Middle frontal gyrus (tissue), 1 donor: ENCODE results near the gene AKAP12.

Experiments used
- DNase-seq: peaks from one replicate; pipeline ENCODE4 v3.0.0-alpha.2; 2015; ENCODE audit warnings: low spot score; ENCODE audit errors: extremely low spot score

Gene AKAP12

DNA sequence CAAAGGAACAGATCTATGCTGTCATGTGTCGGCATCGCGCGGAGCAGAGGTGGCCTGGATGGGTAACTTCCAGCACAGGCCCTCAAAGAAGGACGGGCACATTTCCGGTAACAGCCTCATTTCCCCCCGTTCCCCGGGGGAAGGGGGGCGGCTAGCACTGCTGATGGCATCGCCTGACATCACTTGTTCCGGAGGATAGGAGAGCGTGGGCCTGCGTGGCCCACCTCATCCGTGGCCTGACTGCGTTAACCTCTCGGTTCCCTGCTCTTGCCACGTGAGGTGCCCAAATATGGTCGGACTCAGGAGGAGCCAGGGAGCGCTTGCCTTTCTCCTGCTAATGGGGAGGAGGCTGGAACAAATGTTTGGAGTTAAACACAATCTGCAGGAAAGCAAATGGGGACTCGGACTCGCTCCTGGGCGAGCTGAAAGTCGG lies at the start of gene AKAP12:
Gene AKAP12, plus strand, starts transcription at position 365 of the 433 bp plus-strand sequence. CDS start 596 bp downstream, outside the sequence.
- DNase-seq = peak; percentile 18

DNA sequence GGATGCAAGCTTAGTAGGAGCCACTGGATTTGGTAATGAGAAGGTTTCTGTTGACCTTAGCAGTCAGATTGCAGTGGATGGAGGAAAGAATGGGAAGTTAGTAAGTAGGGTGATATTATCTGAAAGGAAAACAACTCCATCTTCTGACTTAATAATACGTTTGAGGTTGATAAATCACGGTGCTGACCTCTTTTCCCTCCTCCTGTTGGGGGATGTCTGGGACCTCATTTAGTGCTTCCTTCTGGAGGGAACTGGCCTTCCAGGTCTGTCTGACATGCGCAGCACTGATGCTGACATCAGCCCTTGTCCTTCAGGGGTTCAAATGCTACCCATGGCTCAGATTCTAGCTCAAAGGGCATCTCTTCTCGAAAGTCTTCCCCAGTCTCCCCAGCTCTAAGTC lies 48.2 kb upstream of the AKAP12 start:
- DNase-seq = no peak

- no peak for DNase-seq
Measured at GRCh38 chr6:151196555-151196954, 43.2 kb upstream of the AKAP12 start.

GRCh38 chr6:151197556-151197955 lies 42.2 kb upstream of the AKAP12 start:
- DNase-seq = no peak

DNA sequence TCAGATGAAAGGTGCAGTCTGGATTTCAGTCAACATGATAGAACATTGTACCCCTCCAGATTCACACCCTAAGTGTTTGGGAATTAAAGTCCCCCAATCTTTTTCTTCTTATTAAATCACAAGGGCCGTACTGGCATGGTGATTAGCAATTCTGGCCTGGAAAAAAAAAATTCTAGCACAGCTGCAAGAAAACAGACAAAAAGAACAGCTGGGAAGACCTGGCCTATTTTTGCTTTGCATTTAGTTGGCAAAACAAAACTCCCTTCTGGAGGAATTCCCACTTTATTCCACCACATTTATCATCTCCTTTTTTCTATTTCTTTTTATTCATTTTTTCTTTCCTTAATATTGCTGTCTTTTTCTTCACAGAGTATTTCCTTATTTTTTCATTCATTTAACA lies 39.8 kb upstream of the AKAP12 start:
- DNase-seq = no peak

DNA sequence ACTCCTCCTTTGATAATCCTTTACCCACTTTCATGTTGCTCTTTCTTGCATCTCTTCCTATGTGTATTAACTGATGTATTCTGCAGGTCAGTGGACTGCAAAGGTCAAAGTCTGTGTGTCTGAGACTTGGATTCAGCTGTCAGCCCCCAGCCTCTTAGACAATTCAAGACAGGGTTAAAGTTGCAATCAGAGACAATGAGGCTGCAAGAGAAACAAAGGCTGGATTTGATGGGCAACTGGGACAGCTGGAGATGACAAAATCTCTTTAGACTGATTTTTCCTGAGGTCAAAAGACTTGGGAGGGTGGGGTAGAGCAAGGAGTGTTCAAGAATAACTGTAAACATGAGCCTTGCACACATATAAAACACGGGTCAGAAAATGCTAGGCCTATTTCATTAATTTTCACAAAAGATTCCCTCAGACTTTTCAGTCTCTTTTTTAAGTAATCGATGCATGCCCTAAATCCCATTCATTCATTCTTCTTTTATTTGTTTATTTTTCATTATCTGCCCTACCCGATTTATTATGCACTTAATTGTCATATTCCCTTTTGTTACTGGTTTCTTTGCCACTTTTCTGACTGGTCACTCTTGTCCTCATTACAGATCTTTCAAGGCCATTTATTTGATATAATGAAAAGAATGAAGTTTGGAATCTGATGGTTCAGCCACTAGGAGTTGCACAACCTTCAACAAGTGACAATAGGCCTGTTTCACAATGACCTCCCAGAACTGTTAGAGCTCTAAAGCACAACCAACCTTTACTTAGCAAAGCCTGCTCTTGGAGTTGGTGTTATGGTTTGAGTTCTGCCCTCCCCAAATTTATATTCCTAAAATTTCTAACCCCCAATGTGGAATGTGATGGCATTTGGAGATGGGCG lies 33.8 kb upstream of the AKAP12 start:
- DNase-seq = no peak

DNA sequence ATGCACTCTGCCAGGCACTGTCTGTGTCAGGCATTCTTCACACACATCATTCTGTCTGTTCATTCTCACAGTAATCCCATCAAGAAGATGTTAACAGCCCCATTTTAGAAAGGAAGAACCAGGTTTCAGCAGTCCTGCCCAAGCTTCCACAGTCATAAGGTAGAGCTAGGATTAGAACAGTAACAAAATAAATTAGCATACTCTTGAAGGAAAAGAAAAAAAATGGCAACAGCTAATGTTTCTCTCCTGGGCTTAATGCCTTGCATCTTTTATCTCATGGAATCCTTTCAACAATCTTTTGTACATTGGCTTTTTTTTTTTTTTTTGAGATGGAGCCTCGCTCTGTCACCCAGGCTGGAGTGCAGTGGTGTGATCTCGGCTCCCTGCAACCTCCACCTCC lies 32.1 kb upstream of the AKAP12 start:
- DNase-seq = no peak

DNA sequence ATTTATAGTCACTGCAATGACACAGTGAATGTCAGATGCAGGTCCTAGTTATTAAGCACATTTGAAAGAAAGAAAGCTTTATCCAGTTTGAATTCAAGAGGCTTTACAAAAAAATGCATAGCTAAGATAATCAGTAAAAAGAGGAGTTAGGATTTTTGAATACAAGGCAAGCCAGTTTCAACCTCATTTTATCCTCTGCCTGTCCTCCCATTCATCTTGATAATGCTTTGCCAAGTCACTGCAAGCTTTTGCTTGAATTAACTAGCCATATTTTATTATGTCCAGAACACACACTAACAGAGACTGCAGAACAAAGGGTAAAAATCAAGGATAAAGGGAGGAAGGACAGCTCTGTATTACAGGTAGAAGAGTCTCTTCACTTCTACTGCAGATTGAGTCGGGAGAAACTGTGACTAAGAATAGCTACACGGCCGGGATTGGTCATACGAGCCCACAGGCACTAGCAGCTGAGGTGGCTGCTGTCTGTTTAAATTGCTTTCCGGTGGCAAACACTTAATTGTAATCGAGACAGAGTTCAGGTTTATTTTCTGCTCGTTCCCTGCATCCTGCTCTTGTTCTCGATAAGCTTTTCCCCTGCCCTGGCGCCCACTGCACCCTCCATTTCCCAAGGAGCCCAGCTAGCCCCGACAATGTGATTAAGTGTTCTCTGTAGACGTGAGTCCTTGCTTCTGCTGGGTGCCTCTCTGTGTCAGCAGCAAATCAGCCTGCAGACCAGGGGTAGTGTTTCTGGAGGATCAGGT lies 30.5 kb upstream of the AKAP12 start:
- no peak for DNase-seq

DNA sequence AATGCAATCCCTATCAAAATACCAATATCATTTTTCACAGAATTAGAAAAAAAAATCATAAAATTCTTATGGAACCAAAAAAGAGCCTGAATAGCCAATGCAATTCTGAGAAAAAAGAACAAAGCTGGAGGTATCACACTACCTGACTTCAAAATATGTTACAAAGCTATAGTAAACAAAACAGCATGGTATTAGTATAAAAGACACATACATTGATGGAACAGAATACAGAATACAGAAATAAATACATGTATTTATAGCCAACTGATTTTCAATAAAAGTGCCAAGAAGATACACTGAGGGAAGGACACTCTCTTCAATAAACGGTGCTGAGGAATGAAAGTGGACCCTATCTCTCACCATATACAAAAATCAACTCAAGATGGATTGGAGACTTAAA lies 28.7 kb upstream of the AKAP12 start:
- DNase-seq = no peak

GRCh38 chr6:151213352-151213751 lies 26.4 kb upstream of the AKAP12 start:
- DNase-seq = no peak

DNA sequence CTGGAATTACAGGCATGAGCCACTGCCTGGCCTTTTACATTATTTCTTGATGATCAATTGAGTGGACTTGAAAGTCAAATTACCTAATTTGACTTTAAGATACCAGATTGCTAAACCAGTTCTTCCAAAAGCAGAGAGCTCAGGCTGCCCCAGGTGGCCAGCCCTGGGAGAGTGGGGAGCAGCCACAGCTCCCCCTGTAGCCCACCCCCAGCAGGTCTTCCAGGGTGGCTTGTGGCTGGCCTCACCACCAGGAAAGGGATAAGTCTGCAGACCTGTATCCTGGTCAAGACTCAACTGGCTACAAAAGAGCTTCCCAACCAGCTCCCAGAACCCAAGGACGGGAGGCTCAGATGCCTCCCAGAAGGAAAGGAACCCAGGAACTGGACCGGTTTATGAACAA lies 23.8 kb upstream of the AKAP12 start:
- DNase-seq = no peak

DNA sequence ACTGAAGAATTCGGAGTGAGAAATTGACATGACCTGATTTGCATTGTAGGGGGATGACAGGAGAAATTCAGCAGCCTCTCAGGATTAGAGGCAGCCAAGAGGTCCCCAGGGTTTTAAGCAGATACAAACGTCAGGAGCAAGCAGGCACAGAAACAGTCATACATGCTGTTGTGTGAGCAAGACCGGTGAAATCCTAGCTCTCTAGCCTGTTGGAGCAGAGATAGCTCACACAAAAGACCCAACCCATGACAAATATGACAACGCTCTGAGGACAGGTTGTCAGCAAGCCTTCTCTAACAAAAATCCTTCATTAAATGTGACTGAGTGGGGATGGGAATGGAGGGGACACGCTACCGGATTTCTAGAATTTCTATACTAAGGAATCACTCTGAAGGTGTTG lies 23.0 kb upstream of the AKAP12 start:
- DNase-seq = no peak

- no peak for DNase-seq
Measured at GRCh38 chr6:151219192-151219591, 20.6 kb upstream of the AKAP12 start.

GRCh38 chr6:151224076-151224475 lies 15.7 kb upstream of the AKAP12 start:
- DNase-seq = no peak

DNA sequence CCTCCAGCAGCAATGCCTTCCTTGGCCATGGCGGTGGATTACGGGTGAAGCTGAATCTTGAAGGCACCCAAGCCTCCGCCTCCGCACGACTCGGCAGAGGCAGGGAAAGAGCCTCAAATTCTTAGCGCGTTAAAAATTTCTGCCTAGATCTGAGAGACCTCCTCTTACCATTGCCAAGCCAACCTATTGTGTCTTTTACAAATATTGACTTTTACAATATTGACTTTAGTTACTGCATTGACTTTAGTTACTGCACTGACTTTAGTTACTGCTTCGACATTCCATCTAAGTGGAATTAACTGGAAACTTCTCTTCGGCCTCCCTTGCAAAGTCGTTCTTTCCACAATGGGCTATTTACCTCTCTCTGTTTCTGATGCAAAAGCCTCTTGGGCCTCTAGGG lies 13.8 kb upstream of the AKAP12 start:
- DNase-seq = no peak

DNA sequence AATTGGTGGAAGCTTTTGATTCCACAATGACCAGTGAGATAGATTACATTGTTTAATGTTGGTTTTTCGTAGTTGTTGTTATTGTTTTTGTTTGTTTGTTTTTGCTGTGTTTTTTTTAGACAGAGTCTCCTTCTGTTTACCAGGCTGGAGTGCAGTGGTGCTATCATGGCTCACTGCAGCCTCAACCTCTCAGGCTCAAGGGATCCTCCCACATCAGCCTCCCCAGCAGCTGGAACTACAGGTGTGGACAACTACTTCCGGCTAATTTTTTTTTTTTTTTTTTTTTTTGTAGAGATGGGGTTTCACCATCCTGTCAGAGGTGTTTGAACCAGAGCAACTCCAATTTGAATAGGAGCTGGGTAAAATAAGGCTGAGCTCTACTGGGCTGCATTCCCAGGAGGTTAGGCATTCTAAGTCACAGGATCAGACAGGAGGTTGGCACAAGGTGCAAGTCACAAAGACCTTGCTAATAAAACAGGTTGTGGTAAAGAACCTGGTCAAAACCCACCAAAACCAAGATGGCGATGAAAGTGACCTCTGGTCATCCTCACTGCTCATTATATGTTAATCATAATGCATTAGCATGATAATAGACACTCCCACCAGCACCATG lies 10.9 kb upstream of the AKAP12 start:
- no peak for DNase-seq

GRCh38 chr6:151229401-151230276 lies 10.1 kb upstream of the AKAP12 start:
- no peak for DNase-seq

DNA sequence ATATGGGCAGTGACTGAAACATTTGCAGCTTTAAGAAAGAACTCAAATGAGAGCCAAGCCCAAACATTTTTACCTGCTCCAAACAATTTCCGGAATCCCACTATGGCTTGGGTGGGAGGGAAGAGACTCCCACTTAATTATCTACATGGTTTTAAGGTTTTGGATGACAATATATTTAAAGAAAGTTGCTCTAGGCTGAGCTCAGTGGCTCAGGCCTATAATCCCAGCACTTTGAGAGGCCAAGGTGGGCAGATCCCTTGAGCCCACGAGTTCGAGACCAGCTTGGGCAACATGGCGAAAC lies 9.5 kb upstream of the AKAP12 start:
- no peak for DNase-seq

DNA sequence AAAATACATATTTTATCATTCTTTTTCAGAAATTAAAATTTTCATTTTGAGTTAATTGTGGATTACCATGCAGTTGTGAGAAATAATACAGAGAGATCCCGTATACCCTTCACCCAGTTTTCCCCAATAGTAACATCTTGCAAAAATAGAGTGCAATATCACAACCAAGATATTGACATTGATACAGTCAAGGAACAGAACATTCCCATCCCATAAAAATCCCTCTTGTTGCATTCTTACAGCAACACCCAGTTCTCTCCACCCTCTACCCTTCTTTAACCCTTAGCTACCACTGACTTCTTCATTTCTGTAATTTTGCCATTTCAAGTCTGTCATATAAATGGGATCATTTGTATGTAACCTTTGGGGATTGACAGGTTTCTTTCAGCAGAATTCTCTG lies 6.9 kb upstream of the AKAP12 start:
- no peak for DNase-seq

DNA sequence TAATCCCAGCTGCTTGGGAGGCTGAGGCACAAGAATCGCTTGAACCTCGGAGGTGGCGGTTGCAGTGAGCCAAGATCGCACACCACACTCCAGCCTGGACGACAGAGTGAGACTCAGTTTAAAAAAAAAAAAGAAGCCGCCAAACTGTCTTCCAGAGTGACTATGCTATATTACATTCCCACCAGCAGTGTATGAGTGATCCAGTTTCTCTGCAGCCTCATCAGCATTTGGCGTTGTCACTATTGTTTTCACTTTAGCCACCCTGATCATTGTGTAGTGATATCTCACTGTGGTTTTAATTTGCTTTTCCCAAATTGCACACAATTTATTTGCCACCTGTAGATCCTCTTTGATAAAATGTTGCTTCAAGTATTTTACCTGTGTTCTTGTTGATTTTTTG lies 6.0 kb upstream of the AKAP12 start:
- no peak for DNase-seq

GRCh38 chr6:151236668-151237401 lies 2.9 kb upstream of the AKAP12 start:
- no peak for DNase-seq
